GM08714 (cell line): ENCODE data around the gene PLXNB2.

Experiments
- H3K4me3 ChIP-seq: fragments of 200-500 bp; sonication (Bioruptor generic); 2 replicates; pipeline ENCODE4 v1.5.1; 2014; ENCODE audit warnings: mild to moderate bottlenecking, low read length, inconsistent platforms
- ZNF274 ChIP-seq: IDR thresholded peaks from 2 replicates; pipeline ENCODE4 v1.6.1; 2012; ENCODE audit warnings: mild to moderate bottlenecking, low read depth, low read length

The PLXNB2 gene

DNA sequence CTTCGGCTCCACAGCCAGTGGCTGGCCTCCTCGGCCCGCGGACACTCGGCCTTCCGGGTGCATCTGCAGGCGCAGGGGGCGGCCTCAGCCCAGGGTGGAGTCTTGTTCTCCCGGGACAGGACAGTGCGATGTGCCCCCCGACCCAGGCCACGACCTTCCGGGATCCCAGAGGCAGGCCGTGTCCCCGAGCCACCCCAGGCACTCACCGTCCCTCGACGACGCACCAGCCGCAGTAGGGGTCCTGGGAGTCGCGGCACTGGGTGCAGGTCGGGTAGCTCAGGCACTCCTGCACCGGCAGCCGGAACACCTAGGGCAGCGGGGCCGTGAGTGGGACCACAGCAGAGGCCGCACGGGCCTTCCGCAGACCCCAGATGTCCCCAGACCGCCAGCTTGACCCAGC, 19.7 kb downstream of the PLXNB2 start:
- no peak overlapping the region for H3K4me3 ChIP-seq
- no peak for TF ChIP-seq ZNF274

DNA sequence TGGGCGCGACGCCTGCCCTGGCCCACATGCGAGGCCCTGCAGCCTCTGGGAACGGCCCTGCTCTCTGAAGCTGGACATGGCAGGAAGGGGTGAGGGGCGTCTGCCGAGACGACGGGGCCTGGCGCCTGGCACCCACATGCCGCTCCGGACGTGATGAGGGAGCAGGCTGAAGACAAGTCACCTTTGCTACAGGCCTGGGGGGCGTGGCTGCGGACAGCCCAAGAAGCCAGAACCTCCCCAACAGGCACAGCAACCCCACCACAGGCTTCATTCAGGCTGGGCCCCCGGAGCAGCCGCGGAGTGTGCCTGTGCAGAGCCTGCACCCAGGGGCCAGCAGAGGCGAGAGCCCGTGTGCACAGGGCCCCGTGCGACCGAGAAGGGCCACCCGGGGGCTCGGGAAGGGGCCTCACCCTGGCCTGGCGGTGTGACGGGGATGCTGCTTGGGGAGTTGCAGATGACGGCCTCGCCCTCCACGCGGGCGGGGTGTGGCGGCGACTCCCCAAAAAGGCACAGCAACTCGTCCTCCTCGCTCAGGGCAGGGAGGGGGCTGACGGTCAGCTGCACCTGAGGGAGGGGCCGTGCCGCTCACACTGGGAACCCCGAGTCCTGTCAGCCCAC, 20.6 kb downstream of the PLXNB2 start:
- no peak overlapping the region for H3K4me3 ChIP-seq
- no peak for TF ChIP-seq ZNF274

DNA sequence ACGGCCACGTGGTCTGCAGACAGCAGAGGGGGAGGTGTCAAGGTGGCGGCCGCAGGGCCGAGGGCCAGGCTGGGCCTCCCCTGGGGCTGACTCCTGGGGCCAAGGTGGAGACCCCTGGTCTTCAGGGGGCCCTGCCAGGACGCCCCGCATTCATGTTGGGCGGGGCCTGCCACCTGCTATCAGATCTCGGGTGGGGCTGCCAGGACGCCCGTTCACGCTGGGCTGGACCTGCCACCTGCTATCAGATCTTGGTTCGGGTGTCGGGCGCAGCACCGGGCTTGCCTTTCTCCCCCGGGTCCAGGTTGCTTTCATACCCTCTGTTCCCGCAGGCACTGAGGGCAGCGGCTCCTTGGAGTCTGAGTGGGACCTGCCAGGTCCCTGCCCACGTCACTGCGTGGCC, 21.2 kb downstream of the PLXNB2 start:
- TF ChIP-seq ZNF274: no peak
- no peak overlapping the region for H3K4me3 ChIP-seq

DNA sequence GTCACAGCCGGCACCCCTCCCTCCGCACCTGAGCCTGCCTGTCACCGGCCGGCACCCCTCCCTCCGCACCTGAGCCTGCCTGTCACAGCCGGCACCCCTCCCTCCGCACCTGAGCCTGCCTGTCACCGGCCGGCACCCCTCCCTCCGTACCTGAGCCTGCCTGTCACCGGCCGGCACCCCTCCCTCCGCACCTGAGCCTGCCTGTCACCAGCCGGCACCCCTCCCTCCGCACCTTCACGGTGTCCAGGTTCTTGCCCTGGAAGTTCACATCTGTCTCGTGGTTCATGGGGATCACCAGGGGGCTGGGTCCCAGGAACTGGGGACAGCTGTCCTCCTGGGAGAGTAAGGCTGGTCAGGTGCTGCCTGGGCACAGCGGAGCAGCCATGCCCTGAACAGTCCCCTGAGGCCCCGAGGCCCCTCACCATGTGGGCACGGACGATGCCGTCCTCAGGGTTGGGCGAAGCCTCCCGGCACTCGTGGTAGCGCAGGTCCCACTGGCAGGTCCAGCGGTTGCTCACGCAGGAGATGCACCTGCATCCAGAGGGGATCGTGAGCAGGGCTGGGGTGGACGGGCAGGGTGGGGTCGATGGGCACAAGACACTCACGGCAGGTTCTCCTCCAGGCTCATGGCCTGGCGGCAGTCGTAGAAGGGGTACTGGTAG, 21.7 kb downstream of the PLXNB2 start:
- TF ChIP-seq ZNF274: no peak

DNA sequence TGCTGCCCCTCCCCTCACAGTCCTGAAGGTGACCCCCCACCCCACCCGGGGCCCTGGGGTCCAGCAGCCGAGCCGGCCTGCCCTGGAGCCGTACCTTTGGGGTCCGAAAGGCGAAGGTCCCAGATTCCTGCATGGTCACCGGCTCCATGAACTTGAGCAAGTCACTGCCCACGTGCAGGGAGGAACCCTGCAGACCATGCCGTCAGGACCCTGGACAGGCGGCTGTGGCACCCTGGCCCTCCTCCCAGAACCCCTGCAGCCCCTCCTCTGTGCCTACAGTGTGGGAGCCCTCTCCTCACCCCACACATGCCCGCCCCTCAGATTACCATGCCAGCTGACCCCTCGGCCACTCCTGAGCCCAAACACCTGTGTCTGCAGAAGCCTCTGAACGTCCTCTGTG, 23.0 kb downstream of the PLXNB2 start:
- TF ChIP-seq ZNF274: no peak
- no peak overlapping the region for H3K4me3 ChIP-seq

More for the DNA sequence above, 21.7 kb downstream of the PLXNB2 start:
- no peak overlapping the region for H3K4me3 ChIP-seq

DNA sequence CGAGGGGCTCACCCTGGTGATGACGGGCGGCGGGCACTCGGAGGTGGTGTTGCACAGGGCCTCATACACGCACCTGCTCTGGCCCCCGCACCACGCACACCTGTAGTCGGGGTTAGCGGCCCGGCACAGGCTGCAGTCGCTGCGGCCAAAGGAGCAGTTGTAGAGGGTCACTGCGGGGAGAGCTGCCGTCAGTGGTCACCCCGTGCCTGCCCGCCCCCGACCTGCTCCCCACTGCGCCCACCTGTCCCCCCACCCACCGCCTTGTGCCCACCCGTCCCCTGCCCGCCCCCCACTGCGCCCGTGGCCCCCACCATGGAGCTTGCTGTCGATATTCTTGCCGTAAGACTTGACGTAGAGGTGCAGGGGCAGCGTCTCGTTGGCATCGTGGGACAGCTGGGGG, 23.6 kb downstream of the PLXNB2 start:
- no peak overlapping the region for H3K4me3 ChIP-seq
- TF ChIP-seq ZNF274: no peak

DNA sequence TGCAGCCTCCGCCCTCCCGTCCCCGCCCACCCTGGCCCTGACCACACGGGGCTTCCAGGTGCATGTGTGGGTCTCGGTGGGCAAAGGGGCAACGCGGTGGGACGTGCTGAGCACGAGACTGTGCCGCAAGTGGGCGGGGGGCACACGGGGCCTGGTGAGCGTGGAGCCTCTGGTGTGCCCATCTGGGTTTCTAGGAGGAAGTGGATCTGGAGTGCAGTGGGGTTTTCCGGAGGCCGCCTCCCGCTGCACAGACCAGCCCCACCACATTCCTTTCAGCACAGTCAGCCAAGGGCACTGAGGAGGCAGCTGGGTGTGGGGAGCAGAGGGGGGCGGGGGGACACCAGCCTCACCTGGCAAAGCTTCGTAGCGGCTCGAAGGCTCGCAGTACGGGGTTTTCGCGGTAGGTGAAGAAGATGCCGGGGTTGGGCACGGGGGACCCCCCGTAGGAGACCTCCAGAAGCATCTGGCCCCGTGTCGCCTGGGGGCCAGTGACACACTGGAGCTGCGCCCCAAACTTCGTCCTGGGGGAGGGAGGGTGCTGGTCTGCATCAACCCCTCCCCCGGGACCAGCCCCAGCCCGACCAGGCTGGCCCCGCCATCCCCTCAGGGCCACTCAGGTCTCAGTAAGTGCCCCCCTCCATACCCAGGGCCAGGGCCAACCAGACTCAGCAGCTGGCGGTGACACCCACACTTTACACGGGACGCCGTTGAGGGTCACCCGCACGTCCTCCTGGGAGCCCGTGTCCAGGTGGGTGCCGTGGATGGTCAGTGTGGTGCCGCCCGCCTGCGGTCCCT, 24.9 kb downstream of the PLXNB2 start:
- H3K4me3 ChIP-seq: no peak overlapping the region
- TF ChIP-seq ZNF274: no peak

DNA sequence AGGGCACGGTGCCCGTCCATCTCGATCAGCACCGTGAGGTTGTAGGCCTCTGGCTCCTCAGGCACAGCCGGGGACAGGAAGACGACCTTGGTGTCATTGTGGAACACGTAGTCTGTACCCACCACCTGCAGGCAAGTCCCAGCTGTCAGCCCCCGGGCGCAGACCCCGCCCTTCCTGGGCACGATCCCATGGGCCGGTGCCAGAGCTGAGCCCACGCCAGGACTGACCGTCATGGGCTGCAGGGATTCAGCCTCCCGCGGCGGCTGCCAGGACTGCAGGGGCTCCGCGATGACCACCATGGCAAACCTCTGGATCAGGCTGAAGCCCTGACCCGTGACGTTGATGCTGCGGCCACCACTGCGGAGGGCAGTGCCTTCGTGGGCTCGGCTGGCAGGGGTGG, 25.5 kb downstream of the PLXNB2 start:
- H3K4me3 ChIP-seq: no peak overlapping the region
- no peak for TF ChIP-seq ZNF274

DNA sequence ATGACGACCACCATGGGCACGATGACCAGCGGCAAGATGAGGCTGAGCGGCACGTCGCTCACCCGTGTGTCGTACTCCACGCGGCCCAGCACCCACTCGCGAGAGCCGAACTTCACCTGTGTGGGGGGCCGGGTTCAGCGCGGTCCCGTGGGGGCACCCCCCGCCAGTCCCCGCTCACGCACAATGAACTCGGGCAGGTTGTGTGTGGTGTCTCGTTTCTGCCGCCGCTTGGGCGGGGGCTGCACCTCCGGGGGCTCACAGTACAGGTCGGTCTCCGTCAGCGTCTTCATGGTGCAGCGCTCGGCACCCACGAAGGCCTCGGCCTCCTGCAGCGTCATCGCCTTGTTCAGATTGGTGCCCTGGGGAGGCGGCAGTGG, 26.1 kb downstream of the PLXNB2 start:
- H3K4me3 ChIP-seq: no peak overlapping the region
- TF ChIP-seq ZNF274: no peak

DNA sequence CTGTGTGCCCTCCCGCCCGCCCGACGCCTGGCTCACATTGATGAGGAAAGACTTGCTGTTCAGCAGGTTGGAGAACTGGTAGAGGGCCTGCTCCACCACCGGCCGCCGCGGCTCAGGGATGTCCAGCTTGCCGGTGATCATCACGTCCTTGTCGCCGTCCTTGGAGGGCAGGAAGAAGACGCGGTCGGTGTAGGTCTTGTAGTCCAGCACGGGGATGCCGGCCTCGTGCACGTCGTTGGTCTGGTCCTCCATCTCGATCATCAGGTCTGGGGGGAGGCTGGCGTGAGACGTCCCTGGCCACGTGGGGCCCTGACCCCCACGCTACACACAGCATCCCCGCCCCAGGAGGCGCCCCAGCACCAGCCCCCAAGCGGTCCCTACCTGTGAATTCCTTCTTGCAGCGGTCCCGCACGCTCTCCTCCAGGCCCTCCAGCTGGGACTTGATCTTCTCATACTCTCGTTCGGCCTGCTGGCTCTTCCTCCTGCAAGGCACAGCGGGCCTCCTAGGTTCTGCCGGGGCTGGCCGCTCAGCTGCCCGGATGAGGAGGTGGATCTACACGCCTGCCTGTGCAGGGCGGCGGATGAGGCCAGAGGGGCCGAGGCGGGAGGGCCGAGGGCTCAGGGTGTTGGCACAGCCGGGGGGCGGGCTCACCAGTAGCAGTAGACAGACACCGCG, 26.6 kb downstream of the PLXNB2 start:
- H3K4me3 ChIP-seq: no peak overlapping the region
- no peak for TF ChIP-seq ZNF274

DNA sequence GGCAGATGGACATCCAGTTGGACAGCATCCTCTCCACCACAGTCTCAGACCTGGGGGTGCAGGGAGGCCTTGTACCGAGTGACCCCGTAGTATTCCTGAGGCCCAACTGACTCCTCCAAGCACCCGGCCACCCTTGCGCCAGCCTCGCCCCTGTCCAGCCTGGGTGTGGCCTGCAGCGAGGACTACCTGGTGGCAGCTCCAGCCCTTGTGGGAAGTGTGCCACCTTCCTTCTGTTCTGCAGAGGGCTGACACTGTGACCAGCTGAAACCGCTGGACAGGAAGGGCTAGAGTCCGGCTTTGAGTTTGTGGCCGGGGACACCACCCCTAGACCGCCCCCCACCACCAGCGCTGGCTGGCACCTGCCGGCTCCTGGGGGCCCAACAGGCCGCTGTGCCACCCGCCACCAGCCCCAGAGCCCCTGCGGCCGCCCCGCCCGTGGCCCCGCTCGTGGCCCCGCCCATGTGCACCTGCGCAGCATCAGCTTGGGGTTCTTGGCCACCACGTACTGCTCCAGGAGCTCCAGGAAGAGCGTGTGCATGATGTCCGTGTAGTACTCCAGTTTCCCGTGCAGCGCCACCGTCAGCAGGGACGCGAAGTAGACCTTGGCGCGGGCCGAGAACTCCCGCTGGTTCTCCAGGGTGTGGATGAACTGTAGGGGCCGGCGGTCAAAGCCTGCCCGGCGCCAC, 27.3 kb downstream of the PLXNB2 start:
- no peak for TF ChIP-seq ZNF274

DNA sequence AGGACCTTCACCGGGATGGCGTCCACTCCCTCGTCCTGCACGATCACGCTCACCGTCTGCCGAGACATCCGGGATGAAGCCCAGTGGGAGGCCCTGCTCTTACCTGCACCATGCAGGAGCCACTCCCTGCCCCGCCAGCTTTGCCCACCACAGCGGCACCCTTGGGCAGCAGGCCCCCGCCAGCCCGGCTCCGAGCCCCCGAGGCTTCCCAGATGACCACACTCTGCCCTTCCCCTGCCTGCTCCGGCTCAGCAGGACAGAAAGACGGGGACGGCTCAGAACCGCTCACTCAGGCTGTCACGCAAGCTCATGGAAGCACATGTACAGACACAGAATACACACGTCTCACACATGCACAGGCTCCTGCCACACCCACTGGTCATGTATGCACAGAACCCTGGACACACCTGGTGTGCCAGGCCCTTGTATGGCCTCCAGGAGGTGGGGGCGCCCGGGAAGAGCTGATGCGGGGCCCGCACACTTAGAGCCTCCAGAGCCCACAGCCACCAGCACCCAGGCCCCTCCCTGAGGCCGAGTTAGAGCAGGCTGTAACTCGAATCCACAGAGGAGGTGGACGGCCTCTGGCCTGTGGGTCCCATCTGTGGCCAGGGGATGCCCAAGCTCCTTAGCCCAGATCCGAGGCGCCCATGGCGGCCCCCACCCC, 28.4 kb downstream of the PLXNB2 start:
- H3K4me3 ChIP-seq: no peak overlapping the region
- TF ChIP-seq ZNF274: no peak

More for the DNA sequence above, 27.3 kb downstream of the PLXNB2 start:
- H3K4me3 ChIP-seq: no peak overlapping the region

DNA sequence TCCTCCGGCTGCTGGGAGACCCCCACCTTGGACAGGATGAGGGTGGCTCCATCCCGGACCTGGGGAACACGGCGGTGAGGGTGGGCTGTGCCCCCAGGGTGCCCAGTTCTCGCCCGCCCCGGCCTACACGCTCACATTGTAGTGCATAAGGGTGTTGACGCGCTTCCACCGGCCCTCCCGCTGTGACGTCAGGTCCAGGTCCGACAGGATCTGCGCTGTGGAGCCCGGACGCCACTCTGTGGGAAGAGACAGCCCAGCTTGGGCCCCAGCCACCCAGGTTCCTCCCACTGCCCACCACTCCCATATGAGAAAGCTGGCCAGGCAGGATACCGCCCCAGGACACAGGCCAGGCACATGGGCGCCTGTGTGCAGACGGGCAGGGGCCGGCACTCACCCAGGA, 29.0 kb downstream of the PLXNB2 start:
- H3K4me3 ChIP-seq: no peak overlapping the region
- no peak for TF ChIP-seq ZNF274

DNA sequence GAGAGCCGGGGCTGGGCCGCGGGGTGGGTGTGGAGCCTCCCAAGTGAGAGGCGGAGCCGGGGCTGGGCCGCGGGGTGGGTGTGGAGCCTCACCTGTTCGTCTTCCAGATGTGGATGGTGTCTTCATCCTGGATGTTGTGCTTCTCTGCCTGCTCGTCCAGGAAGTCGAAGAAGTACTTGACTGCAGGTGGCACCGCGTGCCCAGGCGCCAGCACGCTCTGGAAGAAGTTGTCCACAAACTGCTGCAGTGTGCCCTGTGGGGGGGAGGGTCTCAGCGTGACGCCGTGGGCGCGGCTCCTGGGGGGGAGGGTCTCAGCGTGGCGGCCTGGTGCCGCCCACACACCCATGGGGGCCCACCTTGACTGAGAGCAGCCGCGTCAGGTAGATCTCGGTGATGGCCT, 29.7 kb downstream of the PLXNB2 start:
- H3K4me3 ChIP-seq: no peak overlapping the region
- no peak for TF ChIP-seq ZNF274

DNA sequence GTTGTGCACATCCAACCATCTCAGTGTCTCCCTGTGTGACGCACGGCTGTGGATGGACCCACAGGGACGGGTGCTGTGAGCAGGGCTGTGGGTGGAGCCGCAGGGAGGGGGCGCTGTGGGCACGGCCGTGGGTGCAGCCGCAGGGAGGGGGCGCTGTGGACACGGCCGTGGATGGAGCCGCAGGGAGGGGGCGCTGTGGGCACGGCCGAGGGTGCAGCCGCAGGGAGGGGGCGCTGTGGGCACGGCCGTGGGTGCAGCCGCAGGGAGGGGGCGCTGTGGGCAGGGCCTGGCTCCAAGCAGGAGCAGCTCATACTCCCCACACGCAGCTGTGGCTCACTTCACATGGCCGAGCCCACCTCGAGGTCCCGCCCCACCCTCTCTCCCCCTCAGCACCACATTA, 31.3 kb downstream of the PLXNB2 start:
- no peak for TF ChIP-seq ZNF274
- no peak overlapping the region for H3K4me3 ChIP-seq
